ENCODE measurements around the gene RABGEF1.
"Not testable (repeated sequence)": the region's sequence is repeated elsewhere in the genome, so short reads cannot be mapped to it uniquely, and the experiment has no call there.

RABGEF1 gene

DNA sequence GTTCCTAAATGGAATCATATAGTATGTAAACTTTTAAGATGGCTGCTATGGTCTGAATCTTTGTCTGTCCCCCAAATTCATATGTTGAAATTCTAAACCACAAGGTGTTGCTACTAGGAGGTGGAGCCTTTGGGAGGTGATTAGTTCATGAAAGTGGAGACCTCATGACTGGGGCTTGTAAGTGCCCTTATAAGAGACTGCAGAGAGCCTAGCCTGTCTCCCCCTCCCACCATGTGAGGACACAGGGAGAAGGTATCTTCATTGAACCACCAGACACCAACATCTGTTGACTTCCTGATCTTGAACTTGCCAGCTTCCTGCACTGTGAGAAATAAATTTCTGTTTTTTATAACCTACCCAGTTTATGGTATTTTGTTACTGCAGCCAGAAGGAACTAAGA lies 27.0 kb downstream of the RABGEF1 start:
- DNase-seq, result peak; percentile 15

DNA sequence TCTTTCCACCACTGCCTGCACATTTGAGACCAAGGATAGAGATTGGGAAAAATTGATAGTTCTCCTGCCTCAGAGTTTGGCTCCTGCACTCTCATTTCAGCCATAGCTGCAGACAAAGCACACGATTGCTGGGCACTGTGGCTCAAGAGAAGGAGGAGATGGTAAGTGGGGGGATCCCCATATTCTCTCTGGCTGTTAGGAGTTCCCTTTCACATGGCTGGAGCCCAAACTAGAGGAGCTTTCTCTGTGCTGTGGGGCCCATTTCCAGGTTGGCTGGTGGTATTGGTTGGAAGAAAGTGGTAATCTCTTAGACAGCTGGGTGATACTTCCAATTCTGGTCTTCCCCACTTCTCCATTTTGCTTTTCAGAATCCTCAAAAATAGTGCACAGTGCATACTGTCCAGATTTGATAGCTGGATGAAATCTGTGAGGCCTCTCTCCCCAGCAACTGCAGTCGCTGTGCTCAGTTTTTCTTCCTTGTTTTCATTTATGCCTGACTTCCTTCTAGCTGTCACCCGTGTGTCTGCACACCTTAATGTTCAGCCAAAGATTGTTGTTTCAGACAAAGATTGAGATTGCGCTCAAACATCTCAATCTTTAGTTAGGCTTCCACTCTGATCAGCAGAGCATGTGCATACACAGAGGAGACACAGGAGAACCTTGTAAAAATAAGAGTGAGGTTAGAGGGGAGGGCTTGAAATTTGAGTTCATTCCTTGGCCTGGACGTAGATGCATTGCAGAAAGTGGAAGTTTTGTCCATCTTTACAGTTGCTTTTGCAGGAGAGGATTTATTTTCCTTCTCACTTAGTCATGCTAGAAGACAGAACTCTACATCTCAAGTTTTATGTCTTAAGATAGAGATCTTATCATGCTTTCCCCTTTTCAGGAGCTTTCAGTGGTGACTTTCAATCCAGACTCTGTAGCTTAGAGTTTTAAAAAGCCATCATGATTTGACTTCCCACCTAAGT lies 28.6 kb downstream of the RABGEF1 start:
- no peak for DNase-seq

DNA sequence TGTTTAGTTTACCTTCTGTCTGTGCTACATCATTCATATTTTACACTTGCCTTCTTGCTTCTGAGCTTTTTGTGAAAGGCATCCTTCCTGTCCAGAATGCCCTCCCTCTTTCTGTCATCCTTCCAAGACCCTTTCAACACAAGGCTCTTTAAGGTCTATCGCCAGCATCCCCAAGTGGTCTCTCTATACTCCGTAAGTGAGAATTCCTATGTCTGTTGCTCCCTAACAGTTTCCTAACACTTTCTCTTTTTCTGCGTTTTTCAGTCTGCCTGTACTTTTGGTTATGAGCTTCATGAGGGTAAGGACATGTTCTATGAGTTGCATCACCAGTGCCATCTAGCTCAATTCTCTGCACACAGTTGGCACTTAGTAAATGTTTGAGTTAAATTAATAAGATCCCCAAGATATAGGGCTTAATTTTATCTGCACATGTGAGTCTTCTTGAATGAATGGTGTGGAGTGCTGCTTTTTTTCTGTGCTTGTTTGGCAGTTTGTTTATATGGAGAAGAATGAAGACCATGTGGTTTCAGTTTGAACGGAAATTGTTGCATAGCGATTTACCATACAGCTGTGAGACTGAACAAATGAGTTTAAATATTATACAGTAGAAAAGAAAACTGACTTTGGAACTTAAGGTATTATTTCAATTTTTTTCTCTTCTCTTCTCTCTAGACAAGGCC lies 29.4 kb downstream of the RABGEF1 start:
- no peak for DNase-seq

DNA sequence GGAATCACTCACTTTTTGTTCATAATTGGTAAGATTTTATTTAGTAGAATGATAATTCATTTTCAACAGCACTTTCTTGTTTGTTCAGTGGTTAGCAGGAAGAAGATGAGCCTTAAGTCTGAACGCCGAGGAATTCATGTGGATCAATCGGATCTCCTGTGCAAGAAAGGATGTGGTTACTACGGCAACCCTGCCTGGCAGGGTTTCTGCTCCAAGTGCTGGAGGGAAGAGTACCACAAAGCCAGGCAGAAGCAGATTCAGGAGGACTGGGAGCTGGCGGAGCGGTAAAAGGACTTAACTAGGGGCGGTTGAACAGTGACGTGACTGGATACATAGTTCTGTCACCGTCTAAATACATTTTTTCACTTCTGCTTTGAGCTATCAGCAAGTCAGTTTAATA lies 31.3 kb downstream of the RABGEF1 start:
- DNase-seq, result no peak

DNA sequence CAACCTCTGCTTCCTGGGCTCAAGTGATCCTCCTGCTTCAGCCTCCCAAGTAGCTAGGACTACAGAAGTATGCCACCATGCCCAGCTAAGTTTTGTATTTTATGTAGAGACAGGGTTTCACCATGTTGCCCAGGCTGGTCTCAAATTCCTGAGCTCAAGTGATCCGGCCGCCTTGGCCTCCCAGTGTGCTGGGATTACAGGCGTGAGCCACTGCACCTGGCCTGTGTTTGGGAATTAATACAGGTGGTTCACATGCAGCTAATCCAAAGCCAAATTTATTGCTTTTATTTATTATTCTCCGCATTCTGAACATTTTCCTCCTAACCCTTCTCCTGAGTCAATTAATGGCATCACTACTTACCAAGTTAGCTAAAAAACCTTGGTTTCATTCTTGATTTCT lies 33.2 kb downstream of the RABGEF1 start:
- DNase-seq, result not testable (repeated sequence)

DNA sequence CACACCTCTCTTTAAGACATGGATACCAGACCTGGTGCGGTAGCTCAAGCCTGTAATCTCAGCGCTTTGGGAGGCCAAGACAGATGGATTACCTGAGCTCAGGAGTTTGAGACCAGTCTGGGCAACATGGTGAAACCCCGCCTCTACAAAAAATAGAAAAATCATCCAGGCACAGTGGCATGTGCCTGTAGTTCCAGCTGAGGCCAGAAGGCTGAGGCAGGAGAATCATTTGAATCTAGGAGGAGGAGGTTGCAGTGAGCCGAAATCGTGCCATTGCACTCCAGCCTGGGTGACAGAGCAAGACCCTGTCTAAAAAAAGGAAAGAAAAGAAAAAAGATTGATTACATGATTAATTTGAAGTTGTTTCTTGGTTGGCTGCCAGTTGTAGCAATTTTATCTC lies 35.9 kb downstream of the RABGEF1 start:
- DNase-seq, result not testable (repeated sequence)

DNA sequence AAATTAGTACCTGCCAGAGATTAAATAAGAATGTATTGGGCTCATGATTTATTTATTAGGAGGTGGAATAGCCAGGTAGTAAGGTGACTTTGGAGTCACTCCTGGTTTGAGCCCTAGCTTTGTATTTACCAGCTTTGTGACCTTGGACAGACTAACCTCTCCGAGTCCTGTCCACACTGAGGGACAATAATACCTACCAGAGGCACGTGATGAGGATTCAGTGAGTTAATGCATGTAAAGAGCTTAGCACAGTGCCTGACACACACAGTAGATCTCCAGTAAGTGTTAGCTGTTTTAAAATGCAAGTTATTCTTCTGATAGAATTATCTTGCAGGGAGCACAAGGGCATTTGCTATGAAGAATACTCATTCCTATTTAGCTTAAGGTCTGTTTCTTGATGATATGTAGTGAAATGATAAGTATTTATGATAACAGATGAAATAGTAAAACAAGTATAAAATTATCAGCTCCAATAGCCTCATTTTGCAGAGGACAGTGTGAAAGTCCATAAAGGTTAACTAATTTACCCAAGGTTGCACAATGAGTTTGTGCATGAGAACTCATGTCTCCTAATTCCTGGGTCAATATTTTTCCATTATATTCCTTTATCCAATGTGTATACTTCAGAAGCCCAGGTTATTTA lies 36.4 kb downstream of the RABGEF1 start:
- no peak for DNase-seq

DNA sequence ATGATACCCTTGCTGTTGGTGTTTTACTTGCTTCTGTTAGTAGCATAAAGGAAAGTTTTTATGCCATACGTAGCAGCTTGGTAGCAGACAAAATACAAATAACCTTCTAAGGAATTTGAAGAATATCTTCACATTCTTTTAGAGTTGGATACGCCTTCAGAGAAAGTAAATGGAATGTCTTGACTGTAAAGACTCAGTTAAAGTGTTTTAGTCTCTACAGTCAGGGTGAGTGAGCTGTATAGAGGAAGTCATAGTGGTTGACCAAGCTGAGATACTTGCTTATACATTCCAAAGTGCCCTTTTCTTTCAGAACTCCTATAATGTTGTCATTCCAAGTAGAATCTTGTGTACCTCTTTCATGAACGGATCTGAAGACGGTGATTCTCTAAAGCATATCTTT lies 37.7 kb downstream of the RABGEF1 start:
- no peak for DNase-seq

DNA sequence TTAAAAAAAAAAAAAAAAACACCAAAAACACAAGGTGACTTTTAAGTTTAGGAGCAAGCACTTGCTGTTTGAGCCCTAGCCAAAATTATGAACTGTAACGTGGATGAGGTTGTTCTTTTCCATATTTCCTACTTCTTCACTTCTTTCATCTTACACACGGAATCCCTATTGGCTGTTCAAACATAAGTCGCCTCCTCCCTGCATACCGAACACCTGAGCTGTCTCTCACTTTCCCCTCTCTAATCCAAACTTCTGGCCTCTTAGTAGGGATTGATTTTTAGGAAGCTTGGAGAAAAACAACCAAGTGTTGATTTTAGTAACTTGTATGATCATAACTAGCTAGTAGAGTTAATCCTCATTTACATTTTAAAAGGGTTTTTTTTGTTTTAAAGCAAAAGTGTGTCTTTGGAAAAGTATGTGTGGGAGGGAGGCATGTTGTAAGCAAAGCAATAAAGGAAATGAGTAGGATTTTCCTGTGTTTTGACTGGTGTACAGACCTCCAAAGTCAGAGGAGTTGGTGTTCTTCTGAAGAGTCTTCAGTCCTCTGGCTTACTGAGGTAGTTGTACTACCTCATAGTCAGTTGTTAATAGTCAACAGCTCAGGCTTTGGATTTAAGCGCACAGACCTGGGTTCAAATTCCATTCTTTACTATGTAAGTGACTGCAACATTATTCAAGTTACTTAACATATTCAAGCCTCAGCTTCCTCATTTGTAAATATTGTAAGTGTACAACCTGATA lies 39.3 kb downstream of the RABGEF1 start:
- no peak for DNase-seq

DNA sequence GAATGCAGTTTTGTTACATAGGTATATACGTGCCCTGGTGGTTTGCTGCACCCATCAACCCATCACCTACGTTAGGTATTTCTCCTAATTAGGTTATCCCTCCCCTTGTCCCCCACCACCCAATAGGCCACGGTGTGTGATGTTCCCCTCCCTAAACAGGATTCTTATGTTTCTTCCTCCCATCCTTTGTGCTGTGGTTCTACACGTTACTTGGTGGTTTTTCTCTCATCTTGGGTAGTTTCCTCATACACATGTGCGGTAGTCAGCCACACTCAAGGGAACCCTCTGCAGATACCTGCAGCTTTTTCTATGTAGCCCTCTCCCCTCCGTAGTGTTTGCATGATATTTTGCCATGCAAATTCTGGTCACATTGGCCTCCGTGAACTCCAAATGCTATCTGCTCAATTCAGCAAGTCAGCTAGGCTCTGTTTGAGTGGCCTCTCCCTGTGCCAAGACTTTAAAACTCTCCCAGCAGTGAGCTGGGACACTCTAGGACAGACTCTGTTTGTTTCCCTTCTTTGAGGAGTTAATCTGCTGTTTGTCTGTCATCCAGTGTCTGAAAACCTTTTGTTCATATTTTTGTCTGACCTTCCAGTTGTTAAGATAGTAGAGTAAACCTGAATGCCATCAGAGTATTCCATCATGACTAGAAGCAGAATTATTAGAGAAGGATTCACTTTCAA lies 41.0 kb downstream of the RABGEF1 start:
- DNase-seq, result no peak

DNA sequence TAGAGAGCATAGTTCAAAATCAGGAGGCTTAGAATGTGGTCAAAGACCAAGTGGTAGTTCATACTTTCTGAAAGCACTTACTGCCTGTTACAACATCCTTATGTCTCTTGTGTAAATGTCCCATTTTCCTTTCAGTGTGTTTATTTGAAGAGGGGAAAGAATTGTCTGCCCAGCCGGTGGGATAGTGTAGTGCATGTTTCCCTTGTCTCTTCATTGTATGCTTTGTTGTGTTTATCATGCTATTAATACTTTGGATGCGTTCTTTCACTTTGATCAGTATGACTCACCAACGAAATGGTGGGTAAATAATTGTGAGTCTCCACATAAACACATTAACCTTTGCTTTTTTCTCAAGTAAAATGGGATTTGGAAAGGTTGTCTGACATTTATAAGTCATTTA lies 42.3 kb downstream of the RABGEF1 start:
- not testable (repeated sequence) for DNase-seq

DNA sequence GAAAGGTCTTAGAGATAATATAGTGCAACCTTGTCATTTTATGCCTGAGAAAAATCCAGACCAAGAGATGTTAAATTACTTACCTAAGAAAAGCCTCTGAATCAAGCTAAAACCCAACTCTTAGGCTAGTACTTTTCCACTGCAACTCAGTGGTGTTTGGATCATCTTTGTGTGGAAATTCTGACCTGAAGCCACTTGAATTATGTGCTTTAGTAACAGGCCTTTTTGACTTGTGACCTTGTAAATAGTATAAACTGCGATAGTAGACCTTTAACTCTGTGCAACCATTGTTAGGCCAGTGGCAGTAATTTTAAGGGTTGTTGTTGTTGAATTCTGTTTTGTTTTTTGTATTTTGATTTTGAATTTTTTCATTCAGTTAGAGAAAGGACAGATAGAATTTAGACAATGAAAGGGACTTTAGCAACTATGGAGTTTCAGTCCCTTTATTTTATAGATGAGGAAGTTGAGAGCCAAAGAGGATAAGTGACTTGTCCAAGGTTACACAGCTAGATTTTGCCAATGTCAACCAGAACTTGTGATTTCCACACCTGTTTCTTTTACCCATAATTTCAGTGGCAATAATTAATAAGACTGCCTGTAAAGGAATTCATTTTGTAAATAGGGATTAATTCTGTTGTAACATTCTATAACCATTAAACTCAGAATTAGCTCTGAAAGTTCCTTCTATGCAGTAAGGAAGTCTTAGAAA lies 43.5 kb downstream of the RABGEF1 start:
- not testable (repeated sequence) for DNase-seq

DNA sequence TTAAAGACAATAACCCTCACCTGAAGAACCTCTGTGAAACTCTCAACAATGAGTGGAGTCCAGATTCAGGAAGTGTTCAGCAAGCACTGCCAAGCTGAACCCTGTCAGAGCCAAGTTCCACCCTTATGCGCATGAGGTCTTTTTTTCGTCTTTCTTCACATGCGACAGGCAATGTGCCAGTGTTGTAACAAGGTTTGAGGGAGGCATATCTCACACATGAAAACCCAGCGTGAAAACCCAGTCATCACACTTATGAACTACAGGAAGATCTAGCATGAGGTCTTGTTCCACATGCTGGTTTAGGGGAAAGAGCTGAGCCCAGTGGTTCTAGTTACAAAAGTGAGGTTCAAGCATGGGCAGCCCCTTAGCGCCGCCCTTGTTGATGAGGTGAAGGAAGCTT lies 49.7 kb downstream of the RABGEF1 start:
- no peak for DNase-seq

DNA sequence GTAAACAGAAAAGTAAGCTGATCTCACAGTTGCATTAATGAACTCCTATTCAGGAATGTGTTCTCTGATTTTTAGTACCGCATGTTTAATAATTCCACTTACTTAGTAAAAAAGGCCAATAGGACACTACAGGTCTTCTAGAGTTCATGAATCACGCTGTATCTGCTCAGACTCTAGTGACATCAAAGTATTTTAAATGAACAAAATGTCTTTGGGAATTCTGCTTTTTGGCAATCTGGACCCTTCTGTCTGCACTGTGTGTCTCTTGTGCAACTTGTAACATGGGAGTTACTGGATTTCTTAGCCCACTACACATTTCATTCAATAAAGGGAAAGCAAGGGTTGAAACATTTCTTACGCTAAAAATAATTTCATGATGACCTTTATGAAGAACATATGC lies 50.2 kb downstream of the RABGEF1 start:
- DNase-seq, result no peak

DNA sequence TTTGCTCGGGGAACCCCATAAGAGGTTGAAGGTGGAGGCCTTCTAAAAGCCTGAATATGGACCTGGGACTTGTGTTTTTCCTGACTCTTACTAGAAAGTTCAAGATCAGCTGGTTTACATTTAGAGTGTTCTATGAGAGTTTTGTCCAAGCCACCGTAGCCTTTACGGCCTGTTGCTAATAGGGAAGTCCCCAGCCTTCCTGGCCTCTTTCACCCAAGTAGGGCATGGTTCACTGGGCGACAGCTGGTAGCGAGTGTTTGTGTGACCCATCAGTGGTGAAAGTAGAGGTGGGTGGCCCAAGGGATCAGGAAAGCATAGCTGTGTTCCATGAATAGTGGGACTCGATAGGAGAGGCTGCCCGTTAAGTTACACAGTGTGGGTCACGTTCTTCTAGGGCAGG lies 60.1 kb downstream of the RABGEF1 start:
- DNase-seq, result no peak

DNA sequence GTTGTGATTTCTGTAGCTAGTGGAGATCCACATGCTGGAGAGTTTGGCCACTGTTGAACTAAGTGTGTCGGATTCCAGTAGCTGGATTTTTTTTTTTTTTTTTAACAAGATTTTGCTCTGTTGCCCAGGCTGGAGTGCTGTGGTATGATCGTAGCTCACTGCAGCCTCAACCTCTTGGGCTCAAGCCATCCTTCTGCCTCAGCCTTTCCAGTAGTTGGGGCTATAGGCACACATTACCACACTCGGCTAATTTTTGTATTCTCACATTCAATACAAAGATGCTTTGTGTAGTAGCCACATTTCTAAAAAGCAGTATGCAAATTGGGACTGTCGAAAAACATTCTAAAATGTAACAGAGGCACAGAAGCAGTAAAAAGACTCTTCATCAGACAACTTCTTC lies 63.5 kb downstream of the RABGEF1 start:
- no peak for DNase-seq

DNA sequence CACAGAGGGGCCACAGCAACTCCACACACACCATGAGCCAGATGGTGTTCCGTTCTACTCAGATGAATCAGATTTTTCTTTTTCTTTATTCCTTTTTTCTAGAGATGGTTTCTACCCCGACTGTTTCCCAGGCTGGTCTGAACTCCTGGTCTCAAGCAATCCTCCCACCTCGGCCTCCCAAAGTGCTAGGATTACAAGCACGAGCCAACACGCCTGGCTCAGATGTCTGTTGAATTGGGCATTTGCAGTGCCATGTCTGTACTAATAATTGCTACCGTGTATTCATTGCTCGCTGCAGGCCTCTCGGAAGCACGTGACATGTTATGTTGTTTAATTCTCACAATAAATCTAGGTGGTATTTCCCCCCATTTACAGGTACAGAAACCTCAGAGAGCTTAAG lies 67.2 kb downstream of the RABGEF1 start:
- no peak for DNase-seq

DNA sequence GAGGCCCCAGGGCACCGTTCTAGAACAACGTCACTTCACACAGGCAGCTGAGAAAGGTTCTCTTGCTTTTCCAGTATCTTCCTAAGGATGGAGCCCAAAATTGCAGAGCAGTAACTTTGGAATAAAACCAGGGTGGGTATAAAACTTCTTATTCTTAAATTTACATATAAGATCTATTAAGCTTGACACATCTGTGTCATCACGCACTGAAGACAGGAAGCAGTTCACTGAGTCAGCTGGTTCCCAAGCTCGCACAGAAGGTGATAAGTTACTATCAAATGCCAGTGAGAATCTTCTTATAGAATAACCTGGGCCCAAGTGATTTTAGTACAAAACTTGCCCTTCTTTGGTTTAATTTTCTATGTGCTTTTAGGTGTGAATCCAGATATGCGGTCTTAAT lies 70.2 kb downstream of the RABGEF1 start:
- no peak for DNase-seq

DNA sequence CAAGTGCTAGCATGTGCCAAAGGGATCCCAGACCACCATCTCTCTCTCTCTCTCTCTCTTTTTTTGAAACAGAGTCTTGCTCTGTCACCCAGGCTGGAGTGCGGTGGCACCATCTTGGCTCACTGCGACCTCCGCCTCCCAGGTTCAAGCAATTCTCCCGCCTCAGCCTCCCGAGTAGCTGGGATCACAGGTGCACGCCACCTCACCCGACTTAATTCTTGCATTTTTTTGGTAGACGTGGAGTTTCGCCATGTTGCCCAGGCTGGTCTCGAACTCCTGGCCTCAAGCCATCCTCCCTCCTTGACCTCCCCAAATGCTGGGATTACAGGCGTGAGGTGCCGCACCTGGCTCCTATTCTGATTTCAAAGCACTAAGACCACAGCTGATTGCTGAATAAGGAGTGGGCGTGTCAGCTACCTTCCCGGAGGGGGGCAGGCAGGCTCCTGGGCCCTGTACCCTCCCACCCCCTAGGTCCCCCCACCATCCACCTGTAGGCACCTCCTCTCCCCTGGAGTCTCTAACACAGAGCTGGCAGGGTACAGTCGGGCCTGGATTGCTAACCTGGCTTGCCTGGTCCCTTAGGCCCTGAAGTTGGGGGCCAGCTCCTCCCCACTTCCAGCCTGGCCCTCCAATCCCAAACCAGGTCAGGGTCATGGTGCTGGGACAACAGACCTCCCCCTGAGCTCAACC lies 74.8 kb downstream of the RABGEF1 start:
- not testable (repeated sequence) for DNase-seq

DNA sequence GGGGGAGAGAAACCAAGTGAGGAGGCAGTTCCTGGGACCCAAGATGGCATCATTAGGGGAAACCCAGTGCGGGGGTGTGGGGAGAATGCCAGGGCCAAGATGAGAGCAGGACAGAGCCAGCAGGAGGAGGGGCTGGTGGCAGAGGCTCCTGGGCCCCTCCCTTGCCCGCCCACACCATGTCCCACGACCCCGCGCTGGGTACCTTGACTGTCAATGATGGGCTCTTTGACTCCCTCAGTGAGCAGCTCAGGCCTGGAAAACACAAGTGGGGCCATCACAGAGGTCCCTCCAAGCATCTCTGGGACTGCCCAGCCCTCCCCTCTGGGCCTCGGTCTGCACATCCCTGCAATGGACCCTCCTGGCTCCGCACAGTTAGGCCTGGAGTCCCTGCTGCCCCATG lies 75.4 kb downstream of the RABGEF1 start:
- no peak for DNase-seq

DNA sequence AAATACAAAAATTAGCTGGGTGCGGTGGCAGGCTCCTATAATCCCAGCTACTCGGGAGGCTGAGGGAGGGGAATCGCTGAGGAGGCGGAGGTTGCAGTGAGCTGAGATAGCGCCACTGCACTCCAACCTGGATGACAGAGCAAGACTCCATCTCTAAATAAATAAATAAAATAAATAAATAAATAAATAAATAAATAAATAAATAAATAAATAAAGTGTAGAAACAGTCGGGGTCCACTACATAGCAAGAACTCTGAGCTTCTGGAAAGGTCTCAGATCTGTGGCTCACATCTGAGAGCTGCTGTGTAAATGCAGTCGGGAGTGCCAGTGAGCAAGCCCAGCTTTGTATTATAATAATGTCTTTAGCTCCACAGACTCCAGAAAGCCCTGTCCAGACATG lies 76.1 kb downstream of the RABGEF1 start:
- not testable (repeated sequence) for DNase-seq
